Amniotic epithelial cell (primary cell): ENCODE results near the gene CDC73.
A peak's percentile ranks its signal among the peaks of the same experiment; 100 is the strongest.

Experiments used
- DNase-seq: peaks from one replicate; pipeline ENCODE4 v3.0.0-alpha.2; 2010; ENCODE audit warnings: low read depth

The CDC73 gene

DNA sequence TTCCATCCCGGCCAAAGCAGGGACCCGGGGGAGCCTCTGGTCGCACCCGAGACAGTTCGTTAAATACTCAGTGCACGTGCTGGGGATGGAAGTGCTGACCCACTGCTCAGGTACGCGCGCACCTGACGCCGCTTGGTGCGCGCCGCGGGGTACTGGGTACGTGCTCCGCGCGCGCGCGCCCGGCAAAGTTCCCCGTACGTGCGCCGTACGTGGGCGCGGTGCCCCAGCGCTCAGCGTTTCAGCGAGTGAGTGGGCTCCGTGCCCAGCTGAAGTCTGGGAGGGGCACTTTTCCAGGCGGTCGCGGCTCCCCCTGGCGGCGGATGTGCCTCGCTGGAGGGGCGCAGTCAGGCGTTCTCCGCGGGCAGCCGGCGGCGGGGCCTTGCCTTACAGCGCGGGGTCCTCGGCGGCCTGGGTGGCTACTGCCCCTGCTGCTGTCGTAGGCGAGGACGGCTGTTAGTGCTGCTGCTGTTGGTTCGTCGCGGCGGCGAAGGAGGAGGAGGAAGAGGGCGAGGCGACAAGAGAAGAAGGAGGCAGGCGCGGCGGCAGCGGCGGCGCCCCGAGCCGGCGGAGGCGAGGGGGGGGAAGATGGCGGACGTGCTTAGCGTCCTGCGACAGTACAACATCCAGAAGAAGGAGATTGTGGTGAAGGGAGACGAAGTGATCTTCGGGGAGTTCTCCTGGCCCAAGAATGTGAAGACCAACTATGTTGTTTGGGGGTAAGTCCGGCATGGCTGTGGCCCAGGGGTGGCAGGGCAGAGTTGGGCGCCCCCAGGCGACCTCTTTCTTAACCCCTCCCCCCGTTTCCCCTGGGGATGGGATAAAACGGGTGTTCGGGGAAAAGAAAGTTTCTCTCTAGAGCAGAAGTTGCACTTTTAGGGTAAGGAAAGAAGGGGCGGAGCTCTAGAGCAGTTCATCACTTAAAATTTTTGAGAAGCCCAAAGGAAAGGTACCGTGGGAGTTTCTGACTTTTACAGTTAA, at the start of gene CDC73:
Gene CDC73, plus strand, starts transcription at position 416 of the 978 bp plus-strand sequence. Its CDS starts 170 bp downstream, at position 586.
- DNase-seq: peak; percentile 92

DNA sequence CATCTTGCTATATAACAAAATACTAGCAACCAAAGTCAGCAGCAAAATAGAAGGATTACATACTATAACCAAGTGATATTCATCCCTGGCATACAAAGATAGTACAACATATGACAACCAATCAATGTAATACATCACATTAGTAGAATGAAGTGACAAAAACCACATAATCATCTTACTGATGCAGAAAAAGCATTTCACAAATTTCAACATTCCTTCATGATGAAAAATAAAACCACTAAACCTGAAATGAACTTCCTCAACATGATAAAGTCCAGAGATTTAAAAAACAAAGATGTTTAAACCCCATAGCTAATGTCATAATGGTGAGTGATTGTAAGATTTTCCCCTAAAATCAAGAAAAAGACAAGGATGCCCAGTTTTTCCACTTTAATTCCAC, 43.8 kb upstream of the CDC73 start:
- DNase-seq: peak; percentile 52

DNA sequence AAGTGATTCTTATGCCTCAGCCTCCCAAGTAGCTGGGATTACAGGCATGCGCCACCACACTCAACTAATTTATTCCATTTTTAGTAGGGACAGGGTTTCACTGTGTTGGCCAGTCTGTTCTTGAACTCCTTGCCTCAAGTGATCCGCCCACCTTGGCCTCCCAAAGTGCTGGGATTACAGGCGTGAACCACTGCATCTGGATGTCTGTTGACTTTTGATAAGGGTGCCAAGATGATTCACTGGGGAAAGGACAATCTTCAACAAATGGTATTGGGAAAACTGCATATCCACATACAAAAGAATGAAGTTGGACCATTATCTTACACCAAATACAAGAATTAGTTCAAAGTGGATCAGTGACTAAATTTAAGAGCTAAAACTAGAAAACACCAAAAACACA, 42.6 kb upstream of the CDC73 start:
- no peak for DNase-seq

DNA sequence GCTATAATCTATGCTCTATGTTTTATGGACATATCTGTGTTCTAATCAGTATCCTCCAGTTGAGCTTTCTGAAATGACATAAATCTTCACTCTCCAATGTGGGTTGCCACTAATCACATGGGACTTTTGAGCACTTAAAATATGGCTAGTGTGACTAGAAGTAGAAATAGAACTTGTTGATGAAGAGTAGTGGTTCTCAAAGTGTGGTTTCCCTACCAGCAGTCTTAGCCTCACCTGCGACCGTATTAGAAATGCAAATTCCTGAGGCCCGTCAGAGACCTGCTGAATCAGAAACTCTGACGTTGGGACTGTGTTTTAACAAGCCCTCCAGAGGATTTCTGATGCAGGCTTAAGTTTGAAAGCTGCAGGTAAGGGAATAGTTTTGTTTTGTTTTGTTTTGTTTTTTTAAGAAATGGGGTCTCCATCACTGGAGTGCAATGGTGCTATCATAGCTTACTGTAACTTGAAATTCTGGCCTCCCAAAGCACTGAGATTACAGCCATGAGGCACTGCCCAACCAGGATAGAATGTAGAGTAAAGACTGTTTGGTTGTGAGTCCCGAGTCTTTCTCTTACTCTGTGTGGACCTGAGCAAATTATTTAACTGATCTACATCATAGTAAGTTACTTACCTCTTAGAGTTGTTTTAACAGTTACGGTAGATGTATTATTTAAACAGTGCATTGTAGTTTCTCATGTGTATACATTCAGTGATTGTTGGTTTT, 38.3 kb upstream of the CDC73 start:
- no peak for DNase-seq

DNA sequence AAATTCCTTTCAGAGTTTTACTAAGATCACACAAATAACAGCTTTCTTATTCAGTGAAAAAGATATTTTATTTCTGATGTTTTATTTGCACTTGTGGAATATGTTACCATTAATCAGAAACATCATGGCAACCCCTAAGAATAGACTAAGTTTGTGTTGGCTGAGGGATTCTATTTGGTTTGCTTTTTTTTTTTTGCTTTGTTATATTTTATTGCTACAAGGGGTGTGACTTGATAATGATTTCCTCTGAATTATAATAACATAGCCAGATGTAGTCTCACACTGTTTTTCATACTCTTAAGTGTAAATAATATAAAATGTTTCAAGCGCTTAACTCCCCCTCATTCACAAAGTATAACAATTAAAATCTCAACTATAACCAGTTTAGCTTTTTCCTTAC, 36.6 kb upstream of the CDC73 start:
- DNase-seq: no peak

DNA sequence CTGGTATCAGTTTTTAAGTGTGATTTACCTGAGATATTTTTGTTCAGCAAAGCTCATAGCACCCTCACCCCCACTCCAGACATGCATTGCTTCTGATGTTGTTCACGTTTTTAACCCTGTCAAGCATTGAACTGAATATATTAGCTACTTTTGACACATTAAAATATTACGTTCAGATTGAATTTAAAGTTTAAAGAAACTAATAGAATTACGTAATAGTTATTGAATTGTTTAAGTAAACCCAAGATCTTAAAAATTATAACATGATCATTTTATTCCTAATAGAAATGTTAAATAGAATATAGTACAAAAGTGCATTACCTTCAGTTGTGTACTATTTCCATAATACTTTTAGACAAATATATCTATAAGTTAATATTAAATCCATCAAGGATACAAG, 35.5 kb upstream of the CDC73 start:
- no peak for DNase-seq

DNA sequence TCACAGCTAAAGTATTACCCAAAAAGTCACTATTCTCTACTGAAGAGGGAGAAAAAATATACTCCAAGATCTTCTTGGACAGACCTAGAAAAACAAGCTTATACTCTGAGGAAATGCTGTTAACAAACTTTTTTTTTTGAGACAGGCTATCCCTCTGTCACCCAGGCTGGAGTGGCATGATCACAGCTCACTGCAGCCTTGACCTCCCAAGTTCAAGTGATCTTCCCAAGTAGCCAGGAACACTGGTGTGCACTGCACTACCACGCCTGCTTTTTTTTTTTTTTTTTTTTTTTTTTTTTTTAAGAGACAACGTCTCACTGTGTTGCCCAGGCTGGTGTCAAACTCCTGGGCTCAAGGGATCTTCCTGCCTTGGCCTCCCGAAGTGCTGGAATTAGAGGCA, 33.9 kb upstream of the CDC73 start:
- DNase-seq: no peak

DNA sequence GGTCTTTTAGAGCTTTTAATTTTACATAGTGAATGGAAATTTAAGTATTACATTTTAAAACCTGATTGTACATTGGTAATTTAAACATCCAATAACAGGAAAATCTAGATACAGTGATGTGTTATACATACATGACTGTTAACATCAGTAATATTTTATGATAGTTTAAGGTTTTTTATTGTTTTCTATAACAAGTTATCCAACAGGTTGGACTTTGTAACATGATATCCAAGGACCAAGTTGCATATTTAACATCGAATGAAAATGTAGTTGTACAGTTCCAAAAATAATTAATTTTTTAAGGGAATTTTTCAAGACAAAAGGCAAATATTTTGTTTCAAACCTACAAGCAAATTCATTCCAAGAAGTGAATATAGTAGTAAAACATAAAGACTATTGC, 31.0 kb upstream of the CDC73 start:
- no peak for DNase-seq

DNA sequence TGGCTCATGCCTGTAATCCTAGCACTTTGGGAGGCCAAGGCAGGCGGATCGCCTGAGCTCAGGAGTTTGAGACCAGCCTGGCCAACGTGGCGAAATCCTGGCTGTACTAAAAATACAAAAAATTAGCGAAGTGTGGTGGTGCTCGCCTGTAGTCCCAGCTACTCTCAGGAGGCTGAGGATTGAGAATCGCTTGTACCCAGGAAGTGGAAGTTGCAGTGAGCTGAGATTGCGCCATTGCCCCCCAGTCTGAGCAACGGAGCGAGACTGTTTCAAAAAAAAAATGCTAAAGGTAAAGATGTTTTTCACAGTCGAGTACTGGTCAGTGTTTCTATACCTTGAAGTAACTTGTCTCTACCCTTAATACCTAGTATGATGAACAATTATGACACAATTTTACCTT, 27.7 kb upstream of the CDC73 start:
- DNase-seq: no peak

DNA sequence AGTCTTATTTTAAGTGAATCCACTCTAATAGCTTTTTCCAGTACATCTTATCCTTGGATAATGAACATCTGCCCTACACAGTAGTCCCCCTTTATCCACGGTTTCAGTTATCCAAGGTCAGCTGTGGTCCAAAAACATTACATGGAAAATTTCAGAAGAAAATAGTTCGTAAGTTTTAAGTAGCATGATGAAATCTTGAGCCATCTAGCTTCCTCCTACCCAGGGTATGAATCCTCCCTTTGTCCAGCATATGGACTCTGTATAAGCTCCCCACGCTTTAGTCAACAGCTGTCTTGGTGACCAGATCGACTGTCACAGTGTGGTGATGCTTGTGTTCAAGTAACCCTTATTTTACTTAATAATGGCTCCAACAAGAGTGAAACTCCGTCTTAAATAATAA, 19.2 kb upstream of the CDC73 start:
- DNase-seq: no peak

DNA sequence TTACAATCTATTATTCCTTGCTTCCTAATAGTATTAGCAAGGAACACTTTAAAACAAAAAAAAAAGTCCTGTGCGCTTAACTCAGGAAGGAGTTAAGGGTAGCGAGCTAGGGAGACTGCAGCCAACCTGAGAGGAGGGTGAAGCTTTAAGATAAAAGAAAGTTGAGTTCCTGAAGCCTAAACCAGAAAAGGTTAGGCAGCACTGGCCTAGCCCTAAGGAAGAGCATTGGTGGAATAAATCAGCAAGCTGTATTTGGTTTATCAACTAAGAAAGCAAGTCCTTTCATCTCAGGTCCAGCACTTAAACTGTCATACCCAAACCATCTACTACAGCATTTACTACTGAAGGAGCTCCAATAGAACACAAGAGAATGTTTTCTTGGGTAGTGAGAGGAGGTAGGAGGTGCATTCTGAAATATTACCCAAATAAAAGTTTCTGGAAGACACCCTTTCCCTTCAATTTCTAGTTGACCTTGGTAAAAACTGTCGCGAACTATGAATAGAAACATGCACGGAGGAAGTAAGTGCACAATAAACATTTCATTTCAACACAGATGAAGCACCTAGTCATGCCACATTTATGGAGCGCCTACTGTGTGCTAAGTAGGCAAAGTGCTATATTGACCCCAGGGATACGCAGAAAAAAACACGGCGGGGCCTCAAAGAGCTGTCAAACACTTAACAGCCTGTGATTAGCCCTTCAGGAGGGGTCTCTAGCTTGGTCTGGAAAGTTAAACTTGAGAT, 17.9 kb upstream of the CDC73 start:
- DNase-seq: peak; percentile 21

DNA sequence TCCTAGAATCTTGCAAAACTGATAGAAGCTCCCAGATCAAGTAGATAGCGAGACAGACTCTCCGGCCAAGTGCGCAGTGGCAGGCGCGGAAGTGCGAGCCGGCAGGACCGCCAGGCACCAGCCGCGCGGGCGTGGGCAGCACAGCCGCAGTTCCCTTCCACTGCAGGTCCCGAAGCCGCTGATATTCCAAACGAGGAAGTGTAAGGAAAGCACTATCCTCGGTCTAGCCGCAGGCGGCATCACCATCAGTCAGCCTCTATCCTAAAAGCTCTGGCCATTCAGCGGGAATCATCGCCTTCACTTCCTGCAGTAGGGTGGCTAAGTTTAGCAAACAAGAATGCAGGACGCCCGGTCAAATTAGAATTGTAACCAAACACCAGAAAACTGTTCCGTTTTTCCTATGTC, 17.3 kb upstream of the CDC73 start:
- DNase-seq: peak; percentile 63

DNA sequence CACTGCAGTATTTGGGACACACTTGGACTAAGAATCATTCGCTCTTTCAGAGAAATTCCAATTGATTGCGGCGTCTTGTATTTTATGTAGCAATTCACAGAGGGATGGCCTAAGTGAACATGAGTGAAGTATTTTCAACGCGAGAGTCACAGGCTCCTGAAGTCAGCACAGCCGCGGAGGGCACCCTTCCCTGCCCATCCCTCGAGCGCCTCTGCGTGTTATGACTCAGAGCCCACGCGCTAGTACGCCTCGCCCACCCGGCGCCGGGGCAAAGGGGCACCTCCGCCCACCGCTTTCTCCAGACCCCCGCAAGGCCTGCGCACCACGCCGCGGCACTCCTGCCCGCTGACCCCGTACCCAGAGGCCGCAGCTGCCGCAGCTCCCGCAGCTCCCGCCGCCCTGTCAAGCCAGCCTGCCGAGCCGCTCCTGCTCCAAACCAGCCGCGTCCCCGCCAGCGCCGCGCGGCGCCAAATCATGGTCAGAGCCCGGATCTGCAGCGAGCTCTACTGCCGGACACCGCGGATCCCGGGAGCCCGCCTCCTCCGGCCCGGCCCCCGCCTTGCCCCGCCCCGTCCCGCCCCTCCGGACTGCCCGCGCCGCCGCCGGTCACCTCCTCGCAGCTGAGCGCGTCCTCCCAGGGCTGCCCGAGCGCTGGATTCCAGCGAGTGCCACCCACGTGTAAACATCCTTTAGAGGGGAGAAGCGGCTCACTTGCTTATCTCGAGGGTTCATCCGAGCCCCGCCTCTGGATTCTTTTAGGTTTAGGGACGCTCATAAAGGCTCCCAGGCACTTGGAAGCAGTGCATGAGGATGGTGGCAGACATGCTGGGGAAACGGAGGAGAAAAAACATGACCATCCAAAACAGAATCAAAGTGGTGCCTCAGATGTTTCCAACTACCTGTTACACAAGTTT, 16.7 kb upstream of the CDC73 start, which contains the start of gene GLRX2:
Gene GLRX2, minus strand, starts transcription at position 508 of the 914 bp plus-strand sequence. Its CDS starts 32 bp downstream, at position 476.
- peak; percentile 88 for DNase-seq

DNA sequence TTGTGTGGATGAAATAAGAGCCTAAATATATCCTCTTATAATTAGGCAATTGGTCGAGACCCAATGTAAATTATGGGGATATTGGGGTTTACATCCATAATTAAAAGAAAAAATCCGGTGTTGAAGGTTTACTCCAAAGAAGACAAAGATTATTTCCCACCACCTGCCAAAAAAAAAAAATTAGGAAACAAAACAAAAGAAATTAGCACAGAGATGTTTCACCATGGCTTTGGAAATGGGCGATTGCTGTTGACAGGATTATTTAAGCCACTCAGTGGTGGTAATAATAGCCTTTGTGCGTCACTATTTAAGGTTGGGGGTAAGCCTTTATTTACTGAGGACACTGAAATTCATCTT, 16.0 kb upstream of the CDC73 start:
- no peak for DNase-seq

DNA sequence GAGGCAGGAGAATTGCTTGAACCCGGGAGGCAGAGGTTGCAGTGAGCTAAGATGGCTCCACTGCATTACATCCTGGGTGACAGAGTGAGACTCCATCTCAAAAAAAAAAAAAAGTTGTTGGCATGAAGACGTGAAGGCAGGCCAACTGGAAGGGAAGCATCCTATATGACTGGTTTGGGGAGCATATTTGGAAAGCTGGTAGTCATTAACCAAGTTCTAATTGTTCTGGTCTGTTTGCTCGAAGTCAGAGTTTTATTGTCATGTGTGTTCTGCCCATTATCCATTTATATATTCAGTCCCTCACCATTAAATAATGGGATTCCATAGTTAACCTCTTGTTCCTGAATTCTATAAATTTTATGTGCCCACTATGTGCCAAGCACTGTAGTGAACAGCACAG, 13.4 kb upstream of the CDC73 start:
- no peak for DNase-seq

DNA sequence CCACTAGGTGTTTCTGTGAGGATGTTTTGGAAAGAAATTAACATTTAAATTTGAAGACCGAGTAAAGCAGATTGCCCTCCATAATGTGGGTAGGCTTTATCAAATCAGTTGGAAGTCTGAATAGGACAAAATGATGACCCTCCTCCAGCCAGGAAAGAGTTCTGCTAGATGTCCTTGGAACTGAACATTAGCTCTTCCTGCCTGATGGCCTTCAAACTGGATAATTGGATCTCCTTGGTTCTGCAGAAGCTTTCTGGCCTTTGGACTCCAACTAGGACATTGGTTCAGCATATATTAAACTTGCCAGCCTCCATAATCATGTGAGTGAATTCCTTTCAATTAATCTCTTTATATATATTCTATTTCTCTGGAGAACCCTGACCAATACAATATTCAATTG, 12.2 kb upstream of the CDC73 start:
- DNase-seq: no peak

DNA sequence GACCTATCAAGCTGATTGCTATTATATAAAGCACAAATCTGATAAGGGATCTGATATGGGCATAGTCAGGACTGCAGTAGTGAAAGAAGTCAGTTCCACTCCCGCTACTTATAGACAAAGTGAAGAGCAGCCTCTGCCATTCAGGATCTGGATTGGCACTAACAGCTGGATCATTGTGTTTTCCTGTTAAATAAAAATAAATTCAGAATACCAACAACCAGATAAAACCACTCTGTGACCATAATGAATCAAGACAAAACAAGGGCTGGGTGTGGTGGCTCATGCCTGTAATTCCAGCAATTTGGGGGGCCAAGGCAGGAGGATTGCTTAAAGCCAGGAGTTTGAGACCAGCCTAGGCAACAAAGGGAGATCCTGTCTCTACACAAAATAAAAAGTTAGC, 11.6 kb upstream of the CDC73 start:
- no peak for DNase-seq

DNA sequence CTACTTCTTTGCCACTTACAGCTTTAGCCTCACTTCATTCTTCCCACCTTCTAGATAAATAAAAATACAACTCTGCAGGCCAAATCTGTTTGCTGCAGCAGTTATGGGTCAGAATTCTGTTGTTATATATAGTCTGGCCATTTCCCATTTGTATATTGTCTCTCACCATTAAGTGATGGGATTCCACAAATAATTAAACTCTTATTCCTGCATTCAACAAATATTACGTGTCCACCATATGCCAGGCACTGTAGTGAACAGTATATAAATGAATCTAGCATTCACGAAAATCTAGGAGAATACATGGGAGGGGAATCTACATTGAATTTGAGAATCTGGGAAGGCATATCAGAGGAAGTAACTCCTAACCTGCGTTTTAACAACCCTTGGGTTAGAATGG, 11.0 kb upstream of the CDC73 start:
- DNase-seq: no peak

DNA sequence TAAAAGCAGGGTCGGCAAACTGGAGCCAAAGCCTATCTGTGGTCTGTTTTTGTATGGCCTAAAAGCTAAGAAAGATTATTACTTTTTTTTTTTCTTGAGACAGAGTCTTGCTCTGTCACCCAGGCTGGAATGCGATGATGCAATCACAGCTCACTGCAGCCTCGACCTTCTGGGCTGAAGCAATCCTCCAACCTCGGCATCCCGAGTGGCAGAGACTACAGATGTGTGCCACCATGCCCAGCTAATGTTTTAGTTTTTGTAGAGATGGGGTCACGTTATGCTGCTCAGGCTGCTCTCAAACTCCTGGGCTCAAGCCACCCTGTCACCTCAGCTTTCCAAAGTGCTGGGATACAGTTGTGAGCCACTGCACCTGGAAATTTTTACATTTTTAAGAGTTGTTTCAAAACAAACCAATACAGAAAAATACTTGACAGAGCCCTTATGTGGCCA, 10.2 kb upstream of the CDC73 start:
- peak; percentile 89 for DNase-seq

DNA sequence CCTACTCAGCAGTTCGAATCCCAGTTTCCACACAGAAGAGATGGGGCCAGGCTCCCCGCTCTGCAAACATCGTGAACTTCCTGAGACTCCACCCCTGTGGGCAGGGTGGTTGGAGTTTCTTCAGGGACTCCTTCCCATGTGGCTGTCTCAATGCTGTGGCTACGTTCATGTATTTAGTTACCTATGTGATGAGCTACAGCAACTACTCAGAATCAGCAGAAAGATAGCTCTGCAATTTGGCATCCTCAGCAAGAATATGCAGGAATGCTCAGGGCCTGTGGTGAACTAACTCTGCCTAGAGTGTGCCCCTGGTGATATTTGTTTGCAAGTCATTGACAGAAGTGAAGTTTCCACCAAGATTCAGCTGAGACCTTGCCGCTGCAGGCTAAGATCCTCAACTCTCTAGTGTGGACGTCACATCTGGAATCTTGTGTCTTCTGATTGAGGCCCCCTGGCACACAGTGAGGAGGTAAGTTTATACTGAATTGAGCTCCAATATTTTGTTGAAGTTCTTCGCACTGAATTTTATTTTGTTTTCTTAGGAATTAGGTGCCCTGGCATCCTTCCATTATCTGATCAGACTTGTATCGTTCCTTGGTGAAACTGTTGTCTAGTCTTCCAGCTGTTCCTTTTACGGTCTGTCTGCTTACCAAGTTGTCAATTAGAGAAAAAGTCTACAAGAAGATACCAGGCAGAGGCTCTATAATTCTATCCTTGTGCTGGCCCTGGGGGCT, 8.4 kb upstream of the CDC73 start:
- no peak for DNase-seq

DNA sequence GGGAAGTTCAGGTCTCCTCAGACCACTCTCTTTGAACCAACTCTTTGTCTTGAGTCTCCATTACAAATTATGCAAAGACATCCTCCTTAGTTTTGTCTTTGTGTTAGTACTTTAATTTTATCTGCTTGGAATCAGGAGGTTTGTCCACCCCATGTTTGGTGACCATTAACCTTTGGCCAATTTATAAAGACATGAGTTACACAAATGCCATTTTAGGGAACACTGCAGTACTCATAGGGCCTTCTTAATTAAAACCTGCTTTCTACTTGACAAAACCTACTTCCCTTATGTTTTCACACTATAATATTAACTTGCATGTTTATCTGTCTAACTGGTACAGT, 7.9 kb upstream of the CDC73 start:
- no peak for DNase-seq
